ENCODE results near the gene TMPRSS9. TPM values are rescaled to one million over a fixed set of nuclear protein-coding genes. Genes with fewer than 3 reads are reported as not detected.

TMPRSS9 gene
- total and polyA plus RNA-seq, 2 of the 13 experiments (the other 11 are each of a cell fraction or from before 2014, with no cell fraction given): 2.5 to 5.2 TPM

- TF ChIP-seq ZNF407 (CRISPR knock-in tag; IDR thresholded peaks at IDR 0.05; ENCODE audit: not compliant biosample characterization) (peak; percentile 75), E2F1 (CRISPR knock-in tag; IDR thresholded peaks at IDR 0.05) (0 out of 2 replicates have a peak, but pooled peaks have one; percentile 62), GMEB1 (CRISPR knock-in tag; IDR thresholded peaks at IDR 0.05; ENCODE audit: borderline replicate concordance) (peak; percentile 82; the same call in 1 of the 2 replicates), NPAS2 (CRISPR knock-in tag; IDR thresholded peaks at IDR 0.05; ENCODE audit: borderline replicate concordance) (no peak), MXD1 (CRISPR knock-in tag; IDR thresholded peaks at IDR 0.05) (peak; percentile 54; the same call in 1 of the 2 replicates), ZNF547 (CRISPR knock-in tag; IDR thresholded peaks at IDR 0.05) (peak; percentile 10; the same call in 1 of the 2 replicates), KMT2A (CRISPR knock-in tag; IDR thresholded peaks at IDR 0.05) (peak; percentile 87), KLF12 (CRISPR knock-in tag; IDR thresholded peaks at IDR 0.05; ENCODE audit: borderline replicate concordance) (peak; percentile 68; the same call in 1 of the 2 replicates), SIX1 (CRISPR knock-in tag; IDR thresholded peaks at IDR 0.05; ENCODE audit: borderline replicate concordance) (0 out of 2 replicates have a peak, but pooled peaks have one; percentile 12), ZNF574 (CRISPR knock-in tag; IDR thresholded peaks at IDR 0.05) (peak; percentile 69; the same call in 1 of the 2 replicates), MAX (IDR thresholded peaks at IDR 0.05) (peak; percentile 89)
These were observed 31.5 kb upstream of the TMPRSS9 start, which contains the start of the genes LSM7 and SPPL2B (continued) for GRCh38 chr19:2328401-2329148.
